ENCODE data around the gene SMIM10L1.
A peak's percentile ranks its signal among the peaks of the same experiment; 100 is the strongest.

DNA sequence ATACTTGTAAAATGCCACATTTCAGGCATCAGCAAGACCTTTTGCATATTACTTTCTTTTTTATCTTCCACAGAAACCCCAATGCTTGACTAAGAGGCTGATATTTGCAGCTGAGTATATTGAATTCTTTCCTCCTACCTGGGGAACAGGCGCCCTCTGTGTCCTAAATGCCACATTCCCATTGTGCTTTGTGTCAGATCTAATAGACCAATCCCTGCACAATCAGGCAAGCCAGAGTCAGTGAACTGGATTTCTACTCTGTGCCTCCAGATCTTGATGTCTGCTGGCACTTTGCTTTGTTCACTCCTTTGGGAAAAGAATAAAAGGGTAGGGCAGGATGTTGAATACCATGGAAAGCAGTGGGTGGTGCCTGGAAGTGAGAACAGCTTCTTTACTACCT, 38.1 kb downstream of the SMIM10L1 start:
- TF ChIP-seq, protein P1, sequence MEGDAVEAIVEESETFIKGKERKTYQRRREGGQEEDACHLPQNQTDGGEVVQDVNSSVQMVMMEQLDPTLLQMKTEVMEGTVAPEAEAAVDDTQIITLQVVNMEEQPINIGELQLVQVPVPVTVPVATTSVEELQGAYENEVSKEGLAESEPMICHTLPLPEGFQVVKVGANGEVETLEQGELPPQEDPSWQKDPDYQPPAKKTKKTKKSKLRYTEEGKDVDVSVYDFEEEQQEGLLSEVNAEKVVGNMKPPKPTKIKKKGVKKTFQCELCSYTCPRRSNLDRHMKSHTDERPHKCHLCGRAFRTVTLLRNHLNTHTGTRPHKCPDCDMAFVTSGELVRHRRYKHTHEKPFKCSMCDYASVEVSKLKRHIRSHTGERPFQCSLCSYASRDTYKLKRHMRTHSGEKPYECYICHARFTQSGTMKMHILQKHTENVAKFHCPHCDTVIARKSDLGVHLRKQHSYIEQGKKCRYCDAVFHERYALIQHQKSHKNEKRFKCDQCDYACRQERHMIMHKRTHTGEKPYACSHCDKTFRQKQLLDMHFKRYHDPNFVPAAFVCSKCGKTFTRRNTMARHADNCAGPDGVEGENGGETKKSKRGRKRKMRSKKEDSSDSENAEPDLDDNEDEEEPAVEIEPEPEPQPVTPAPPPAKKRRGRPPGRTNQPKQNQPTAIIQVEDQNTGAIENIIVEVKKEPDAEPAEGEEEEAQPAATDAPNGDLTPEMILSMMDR (conservative IDR thresholded peaks at IDR 0.05), result peak; percentile 21
- TF ChIP-seq ZFX (IDR thresholded peaks at IDR 0.05), result no peak

All from C4-2B (cell line).